GM19455 (cell line): Measurements from ENCODE around the gene SLC24A4.
"Not testable (repeated sequence)": the region's sequence is repeated elsewhere in the genome, so short reads cannot be mapped to it uniquely, and the experiment has no call there.

ENCODE experiments used
- ATAC-seq: cut with Tn5 transposase; IDR thresholded peaks from one replicate; pipeline ENCODE4 v1.9.1; 2021; ENCODE audit not compliant: unreplicated experiment

Gene SLC24A4

DNA sequence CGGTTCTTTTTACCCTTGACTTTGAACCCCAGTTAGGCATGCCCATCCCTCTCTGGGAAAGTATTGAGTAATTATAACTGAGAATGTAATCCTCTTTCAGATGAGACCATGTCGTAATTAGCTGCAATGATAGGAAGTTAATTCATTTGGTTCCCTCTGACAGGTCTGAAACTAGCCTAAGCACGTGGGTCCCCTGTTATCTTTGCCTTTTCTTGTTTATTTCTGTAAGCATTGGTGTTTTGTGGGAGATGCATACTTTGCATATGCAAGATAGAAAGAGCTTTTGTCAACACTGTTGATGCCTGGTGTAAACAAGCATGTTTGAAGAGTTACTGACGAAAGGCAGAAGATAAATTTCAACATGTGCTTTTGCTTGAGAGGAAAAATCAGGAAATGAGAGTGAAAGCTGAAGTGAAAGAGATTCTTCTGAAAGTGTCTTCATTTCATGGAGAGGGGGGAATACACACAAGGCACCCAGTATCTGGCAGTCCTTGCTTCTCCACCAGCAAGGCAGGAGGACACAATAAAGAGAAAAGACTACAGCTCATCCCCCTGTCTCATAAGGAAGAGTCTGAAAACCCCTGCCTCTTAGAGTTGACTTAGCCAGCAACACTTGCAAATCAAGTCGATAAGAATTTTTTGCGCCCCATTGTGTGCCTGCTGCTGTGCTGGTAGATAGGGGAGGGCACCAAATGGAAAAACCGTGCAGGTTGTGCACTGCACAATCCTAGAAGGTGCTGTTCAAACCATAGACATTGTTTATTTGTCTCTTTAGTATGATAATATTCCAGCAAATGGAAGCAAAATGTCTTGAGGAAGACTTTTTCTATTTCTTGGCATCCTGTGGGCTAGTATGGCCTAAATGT, 77.8 kb downstream of the SLC24A4 start:
- ATAC-seq: no peak

DNA sequence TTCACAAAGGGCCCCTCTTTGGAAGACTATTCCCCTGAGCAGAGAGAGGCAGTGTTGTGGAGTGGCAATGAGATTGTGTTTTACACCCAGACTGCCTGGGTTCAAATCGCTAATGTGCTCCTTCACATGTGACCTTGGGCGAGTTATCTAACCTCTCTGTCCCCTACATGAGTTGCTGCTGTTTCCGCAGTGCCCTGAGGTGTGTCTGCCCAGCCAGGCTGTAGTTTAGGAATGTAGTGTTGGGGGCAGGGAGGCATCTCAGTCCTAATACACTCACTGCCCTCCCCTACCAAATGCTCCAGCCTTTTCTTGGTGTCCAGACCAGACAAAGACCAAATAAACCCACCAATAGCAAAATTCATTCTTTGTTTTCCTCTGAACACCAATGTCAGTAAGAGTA, 78.6 kb downstream of the SLC24A4 start:
- no peak for ATAC-seq

DNA sequence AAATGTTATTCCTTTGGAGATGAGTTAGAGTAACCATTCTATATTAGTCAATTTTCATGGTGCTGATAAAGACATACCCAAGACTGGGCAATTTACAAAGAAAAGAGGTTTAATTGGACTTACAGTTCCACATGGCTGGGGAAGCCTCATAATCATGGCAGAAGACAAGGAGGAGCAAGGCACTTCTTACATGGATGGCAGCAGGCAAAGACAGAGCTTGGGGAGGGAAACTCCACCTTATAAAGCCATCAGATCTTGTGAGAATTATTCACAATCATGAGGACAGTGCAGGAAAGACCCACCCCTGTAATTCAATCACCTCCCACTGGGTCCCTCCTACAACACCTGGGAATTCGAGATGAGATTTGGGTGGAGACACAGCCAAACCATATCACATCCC, 79.5 kb downstream of the SLC24A4 start:
- ATAC-seq: not testable (repeated sequence)

DNA sequence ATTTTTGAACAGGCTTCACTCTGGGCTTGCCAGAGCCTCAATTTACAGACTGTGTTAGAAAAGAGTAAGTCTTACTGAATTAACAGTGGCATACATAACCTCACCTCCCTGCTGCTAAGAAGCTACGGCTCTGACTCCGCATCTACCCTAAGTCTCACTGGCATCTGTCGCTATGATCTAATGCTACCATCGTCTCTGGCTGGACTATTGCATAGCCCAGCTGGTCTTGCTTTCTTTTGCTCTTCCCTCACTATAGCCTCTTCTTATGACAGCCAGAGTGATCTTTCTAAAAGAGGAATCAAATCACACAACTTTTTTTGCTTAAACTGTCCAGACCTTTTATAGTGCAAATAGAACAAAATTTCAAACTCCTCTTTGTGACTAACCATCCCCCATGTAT, 81.1 kb downstream of the SLC24A4 start:
- ATAC-seq: no peak

DNA sequence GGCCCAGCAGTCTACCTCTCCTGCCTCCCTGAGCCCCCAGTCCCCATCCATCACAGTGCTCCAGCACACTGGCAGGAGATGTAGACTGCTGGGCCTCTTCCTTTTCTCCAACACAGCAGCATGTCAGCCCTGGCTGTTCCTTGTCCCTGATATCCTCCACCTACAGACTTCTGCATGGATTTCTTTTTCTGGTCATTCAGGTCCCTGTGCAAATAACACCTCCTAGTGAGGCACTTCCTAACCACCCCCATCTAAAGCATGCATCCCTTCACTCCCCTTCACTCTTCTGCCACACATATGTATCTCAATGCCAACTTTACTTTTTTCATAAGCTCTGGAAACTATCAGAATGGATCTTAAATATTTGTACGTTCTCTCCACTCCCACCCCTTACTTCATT, 81.5 kb downstream of the SLC24A4 start:
- no peak for ATAC-seq

DNA sequence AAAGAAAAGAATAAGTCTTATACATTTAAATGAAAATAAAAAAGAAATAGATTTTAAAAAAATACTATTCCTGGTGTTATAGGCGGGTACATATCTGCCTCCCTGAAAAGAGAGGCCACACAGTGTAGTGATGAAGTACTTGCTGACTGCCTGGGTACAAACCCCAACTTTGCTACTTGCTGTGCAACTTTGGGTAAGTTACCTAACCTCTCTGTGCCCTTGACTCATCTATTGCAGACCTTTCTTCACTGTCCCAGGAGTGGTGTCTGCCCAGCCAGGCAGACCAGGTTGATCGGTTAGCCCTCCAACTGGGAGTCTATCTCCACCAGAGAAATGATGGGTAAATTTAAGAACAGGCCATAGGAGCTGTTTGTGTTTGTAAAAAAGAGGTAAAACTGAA, 82.0 kb downstream of the SLC24A4 start:
- ATAC-seq: no peak

DNA sequence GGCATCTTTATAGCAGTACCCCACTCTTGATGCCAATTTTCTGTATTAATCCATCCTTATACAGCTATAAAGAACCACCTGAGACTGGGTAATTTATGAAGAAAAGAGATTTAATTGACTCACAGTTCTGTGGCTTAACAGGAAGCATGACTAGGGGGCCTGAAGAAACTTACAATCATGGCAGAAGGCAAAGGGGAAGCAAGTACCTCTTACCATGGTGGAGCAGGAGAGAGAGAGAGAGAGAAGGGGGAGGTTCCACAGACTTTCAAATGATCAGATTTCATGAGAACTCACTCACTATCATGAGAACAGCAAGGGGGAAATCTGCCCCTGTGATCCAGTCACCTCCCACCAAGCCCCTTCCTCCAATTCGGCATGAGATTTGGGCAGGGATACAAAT, 84.4 kb downstream of the SLC24A4 start:
- no peak for ATAC-seq

DNA sequence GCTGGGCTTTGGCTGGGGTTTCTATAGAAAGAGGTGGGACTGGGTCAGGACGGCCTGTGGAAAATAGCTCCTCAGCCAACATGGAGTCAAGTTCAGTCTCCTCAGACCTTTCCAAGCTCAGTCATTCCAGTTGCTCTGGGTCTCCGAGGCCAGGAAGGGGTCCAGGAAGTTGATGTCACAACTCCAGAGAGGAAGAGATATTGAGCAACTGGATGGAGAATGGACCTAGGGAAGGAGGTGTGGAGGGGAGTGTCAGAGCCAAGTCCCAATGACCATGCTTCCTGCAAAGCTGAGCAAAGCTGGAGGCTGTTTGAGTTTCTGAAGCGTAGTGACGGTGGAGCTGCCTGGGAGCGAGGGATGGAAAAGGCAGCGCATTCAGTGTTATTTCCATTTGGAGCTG, 86.1 kb downstream of the SLC24A4 start:
- ATAC-seq: no peak

DNA sequence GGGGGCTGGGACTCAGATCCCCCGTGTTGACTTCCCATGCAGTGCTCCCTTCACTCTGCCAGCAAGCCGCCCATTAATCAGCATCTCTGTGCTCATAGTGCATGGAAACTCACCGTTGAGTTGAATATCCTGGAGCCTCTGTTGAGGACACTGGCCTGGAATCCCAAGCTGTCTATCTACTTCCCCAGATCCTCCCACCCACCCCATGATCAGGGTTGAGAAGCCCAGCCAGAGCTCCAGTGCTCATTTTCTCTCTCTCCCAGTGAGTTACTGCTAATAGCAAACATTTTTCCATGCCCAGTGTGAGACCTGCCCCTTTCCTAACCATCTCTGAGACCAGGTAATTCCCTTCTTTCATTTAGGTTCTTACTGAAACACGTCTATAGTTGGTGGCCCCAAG, 88.2 kb downstream of the SLC24A4 start:
- no peak for ATAC-seq

DNA sequence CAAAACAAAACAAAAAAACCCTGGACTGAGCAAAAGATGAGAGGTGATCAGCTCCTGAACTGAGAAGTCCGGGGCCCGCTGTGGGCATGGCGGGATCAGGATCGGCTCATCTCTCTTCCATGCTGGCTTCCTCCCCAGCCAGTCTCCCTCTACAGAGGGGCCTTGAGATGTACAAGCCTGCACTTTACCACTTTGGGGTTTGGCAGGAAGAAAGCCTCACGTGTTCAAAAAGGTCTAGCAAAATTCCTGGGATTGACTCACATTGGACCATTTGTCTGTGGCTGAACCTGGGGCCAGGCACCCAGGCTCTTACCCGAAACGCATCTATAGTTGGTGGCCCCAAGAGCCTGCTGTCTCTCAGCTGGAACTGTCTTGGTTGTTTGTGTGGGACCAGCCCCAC, 89.0 kb downstream of the SLC24A4 start:
- ATAC-seq: no peak

DNA sequence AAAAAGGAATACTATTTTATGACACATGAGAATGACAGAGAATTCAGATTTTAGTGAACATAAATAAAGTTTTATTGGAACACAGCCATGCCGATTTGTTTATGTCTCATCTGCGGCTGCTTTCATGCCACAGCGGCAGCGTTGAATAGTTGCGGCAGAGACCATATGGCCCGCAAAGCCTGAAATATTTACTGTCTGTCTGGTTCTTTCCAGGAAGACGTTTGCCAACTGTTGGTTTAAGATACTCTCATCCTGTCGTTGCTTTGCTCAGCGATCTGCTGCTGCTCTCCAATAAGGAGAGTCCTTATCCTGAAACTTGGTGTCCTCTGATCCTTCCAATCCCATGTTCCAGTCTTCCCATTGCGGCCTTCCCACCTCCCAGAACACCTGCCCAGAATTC, 89.9 kb downstream of the SLC24A4 start:
- ATAC-seq: no peak

DNA sequence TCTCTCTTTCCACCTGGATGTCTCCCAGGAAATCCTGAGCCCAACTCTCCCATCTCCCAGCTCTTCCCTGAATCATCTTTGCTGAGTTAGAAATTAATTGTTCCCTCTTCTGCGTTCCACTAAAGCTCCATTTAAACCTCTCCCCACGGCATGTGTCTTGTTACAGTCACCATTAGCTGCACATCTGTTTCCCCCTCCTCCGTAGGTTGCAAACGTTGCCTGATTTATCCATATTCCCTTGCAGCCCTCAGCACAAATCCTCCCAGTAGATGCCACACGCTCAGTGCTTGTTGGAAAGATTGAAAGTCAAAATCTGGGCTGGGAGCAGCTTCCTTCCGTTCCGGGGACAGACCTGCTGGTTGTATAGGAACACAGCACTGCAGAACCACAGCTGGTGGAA, 90.4 kb downstream of the SLC24A4 start:
- ATAC-seq: no peak

DNA sequence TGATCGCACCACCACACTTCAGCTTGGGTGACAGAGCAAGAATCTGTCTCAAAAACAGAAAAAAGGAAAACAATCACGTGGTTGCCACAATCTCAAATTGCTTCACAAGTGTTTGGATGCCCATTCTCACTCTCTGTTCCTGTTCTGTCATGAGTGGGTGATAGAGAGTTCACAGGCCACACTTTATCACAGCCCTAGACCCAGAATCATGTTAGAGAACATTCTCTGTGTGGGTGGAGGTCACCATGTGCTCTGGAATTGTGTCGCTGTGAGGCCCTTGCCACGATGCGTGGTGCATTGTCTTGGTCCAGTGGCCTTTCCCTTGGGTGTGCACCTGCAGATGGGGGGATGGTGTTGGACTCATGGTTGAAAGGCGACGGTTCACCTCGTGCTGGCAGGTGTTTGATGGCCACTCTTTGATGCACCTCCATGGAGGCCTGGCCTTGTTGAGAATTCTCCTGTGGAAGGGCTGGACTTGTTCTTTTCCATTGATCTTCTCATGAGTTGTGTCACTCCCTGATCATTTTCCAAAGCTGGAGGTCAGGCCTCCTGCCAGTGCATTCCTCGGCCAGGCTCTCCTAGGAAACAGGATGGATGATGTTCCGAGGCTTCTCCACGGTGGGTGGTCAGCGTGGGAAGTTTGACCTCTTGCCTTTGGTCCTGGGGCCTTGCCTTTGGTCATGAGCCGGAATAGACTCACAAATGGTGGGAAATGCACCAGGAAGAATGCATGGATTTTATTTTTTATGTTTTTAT, 91.9 kb downstream of the SLC24A4 start:
- ATAC-seq: no peak

DNA sequence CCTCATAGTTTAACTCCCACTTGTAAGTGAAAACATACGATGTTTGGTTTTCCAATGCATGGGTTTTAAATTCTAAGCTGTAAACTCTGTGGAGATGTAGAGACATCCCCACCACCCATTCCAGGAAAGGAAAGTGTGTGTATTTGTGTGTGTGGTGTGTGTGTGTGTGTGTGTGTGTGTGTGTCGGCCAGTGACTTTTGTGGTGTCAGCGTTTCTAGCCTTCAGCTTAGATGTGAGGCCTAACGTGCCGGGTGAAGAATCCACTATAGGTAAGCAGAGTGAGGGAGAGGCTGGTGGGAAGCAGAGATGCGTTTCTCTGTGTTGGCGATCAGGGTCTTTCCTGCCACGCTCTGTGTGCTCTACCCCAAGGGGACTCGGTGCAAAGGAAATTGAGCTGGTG, 93.0 kb downstream of the SLC24A4 start:
- ATAC-seq: no peak

DNA sequence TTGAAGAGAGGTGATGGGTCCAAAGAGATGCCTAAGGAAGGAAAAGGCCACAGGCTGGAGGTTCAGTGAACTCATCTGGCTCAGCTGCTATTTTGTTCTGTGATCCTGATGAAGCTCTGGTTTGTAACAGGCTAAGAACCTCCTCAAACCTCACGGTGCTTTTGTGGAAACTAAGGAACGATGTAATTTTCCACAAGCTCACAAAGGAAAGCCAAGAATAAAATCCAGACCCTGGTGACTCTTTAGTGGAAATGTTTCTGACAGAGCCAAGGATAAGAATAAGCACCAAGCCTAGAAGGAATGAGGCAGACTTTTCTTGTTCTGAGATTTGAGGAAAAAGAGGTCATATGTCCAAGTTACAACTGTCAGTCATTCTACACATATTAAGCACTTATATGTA, 93.6 kb downstream of the SLC24A4 start:
- no peak for ATAC-seq

DNA sequence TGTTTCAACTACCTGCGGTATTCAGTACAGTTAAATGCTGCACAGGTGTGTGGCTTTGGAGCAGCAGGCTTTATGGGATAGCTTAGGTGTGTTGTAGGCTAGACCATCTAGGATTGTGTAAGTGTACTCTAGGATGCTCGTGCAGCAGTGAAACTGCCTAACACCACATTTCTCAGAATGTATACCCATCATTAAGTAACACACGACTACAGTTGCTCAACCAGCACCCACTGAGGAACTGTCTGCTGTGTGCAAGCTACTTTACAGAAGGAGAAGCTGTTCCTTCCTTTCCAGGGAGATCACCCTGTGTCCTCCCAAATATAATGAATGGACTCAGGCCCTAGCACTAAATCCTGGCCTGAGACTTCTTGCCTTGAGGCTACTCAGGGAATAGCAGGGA, 94.8 kb downstream of the SLC24A4 start:
- ATAC-seq: no peak

DNA sequence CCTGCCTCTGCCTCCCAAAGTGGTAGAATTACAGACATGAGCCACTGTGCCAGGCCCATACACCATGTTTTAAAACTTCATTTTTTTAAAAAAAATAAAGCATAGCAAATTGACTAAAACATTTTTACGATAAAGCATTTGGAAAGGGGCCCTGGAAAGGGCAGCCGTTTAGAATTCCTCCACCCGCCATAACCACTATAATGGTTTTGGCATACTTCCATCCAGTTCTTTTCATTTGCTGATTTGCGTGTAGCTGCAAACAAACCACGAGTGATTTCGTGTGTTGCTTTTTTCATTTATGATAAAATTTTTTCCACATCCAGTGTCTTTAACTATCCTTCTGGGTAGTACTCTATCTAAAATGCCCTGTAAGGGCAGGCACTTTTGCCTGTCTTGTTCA, 98.8 kb downstream of the SLC24A4 start:
- no peak for ATAC-seq

DNA sequence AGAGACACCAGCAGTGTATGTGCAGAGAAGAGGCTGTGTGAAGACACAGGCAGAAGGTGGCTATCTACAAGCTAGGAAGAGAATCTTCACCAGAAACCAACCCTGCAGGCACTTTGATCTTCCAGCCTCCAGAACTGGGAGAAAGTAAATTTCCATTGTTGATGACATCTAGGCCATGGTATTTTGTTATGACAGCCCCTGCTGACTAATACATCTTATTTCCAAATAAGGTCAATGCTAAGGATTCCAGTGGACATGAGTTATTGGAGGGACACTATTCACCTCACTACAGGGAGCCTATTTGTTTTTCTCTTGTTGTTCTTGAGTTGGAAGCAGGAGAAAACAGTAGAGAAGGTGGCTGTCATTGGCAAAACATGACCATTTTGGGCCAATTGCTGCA, 102.1 kb downstream of the SLC24A4 start:
- ATAC-seq: no peak

DNA sequence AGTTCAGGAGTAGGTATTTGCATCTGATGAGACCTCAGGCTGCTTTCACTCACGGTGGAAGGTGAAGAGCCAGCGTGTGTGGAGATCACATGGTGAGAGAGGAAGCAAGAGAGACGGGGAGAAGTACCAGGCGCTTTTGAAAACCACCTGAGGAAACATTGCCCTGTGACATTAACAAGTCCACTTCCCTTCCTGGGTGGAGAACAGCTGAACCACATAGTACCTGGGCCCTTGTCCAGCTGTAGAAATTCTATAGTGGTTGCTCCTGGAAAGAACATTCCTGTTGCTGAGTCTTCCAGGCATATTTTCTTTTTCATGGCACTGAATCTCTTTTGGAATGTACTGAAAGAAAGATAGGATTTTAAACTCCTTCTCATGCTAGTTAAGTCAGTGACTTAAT, 103.3 kb downstream of the SLC24A4 start:
- no peak for ATAC-seq

DNA sequence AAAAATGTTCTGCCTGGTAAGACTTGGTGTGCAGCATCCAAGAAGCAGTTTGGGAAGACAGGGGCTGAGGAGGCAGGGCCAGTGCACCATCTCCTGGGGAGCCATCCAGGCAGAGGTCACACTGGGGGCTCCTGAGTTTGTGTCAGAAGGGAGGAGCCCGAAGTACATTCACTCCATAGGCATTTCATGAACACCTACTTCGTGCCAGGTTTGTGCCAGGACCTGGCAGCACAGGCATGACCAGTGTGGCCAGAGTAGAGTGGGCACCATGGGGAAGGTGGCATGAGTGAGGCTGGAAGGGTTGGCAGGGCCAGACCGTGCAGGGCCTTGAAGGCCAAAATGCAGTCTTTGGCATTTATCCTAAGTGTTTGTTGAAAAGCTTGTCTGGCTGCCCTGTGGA, 104.1 kb downstream of the SLC24A4 start:
- no peak for ATAC-seq

DNA sequence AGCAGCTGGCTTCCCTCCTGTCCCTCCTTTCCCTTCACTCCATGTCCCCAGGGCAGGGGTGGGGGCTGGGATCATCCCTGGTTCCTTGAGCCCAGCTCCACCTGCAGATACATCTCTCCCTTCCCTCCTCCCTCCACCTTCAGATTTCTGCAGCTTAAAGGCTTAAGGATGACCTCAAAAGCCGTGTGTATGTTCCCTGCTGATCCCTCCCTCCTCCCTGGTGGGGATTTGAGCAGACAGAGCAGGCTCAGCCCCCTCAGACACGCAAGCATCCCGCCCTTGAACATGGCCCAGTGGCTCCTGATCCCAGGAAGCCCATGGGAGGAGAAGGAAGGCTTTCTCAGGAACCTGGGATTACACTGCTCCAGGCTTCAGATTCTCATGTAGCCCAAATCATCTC, 107.7 kb downstream of the SLC24A4 start:
- ATAC-seq: no peak

DNA sequence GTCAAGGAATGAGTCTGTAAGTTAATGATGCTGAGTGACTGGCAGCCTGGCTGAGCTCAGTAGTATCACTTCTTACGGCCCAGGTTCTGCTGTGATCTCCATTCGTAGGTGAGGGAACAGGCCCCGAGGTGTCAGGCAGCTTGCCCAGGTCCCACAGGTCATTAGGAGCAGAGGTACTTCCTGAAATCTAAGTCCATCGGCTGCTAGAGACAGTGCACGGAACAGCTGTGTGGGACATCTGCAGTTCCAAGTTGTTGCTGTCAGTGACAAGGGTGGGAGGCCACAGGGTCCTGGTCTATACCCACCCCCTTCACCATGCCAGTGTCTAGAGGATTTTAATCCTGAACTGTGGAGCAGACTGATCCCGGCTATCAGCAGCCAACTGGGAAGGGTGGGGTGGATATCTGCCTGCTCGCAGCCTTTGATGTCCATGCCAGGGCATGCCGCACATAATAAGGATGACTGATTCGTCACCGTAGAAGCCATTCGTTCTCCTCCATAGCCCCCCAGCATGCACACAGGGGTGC, 108.3 kb downstream of the SLC24A4 start:
- no peak for ATAC-seq
